K562 (cell line): ENCODE measurements around the gene ADARB2. TPM values are rescaled to one million over a fixed set of nuclear protein-coding genes. Genes with fewer than 3 reads are reported as not detected.

Source experiments
- ATAC-seq: fragments of 200-7000 bp; cut with Tn5 transposase; 3 replicates; pipeline ENCODE4 v1.9.1; 2020; ENCODE audit warnings: moderate library complexity
- BruUV-seq: library from RNA; stranded (reverse); fragments of 400-500 nt; replicated peaks from 2 replicates; lab custom pipeline; 2021; lab: Mats Ljungman, UMichigan
- CTCF ChIA-PET: fragments of 300-600 bp; formaldehyde crosslinking; extraction: SDS; loops from one replicate; lab custom pipeline; 2021; ENCODE audit warnings: low intra/inter-chr PET ratio; lab: Yijun Ruan, JAX
- POLR2A ChIA-PET: fragments of 300-600, 350-650 bp; sonication (Branson Sonifier 250); formaldehyde crosslinking; extraction: SDS; loops from one replicate; lab custom pipeline; 2021; ENCODE audit warnings: antibody characterized with exemption, inconsistent platforms; lab: Yijun Ruan, JAX
- DNase-seq, 4 experiments: peaks; one replicate each; pipeline versions ENCODE4 v3.0.0 to v3.0.0-alpha.2; 2011 to 2018; ENCODE audit warnings: low spot score in 3 of 4, mixed read lengths in 3 of 4; ENCODE audit errors: extremely low read depth in 1 of 4
- FAIRE-seq: peaks from 2 replicates; lab custom pipeline; 2011; peaks lifted over from hg19 to GRCh38; lab: Jason Lieb, UNC
- H2AFZ ChIP-seq: 2 replicates; pipeline ENCODE4 v1.6.0; 2011; ENCODE audit warnings: low read depth, low read length, control low read depth, inconsistent platforms
- H3K27ac ChIP-seq: fragments of 200-600 bp; 3 replicates; pipeline ENCODE4 v1.8.0; 2011; ENCODE audit warnings: low read depth, mild to moderate bottlenecking, control low read depth, inconsistent platforms, low read length, moderate library complexity, mixed read lengths; ENCODE audit errors: extremely low read depth
- H3K27me3 ChIP-seq, 2 experiments: fragments of 300-600 bp in 1 of 2; 2 replicates in 1 of 2; 3 replicates in 1 of 2; pipeline versions ENCODE4 v1.6.0 to v1.8.0; 2011; ENCODE audit warnings: inconsistent platforms in 2 of 2, low read length in 2 of 2, mild to moderate bottlenecking in 1 of 2, mixed read lengths in 1 of 2, moderate library complexity in 1 of 2; ENCODE audit not compliant: control insufficient read depth in 2 of 2, insufficient read depth in 2 of 2
- H3K36me3 ChIP-seq: fragments of 300-600 bp; 3 replicates; pipeline ENCODE4 v1.8.0; 2011; ENCODE audit warnings: mild to moderate bottlenecking, low read length, inconsistent platforms; ENCODE audit not compliant: control insufficient read depth, insufficient read depth
- H3K4me1 ChIP-seq, 2 experiments: fragments of 200-600 bp in 1 of 2; replicated peaks in 1 of 2; 2 replicates in 1 of 2; 3 replicates in 1 of 2; pipeline versions ENCODE4 v1.5.1 to v1.8.0; 2011; ENCODE audit warnings: inconsistent platforms in 2 of 2, low read length in 2 of 2, mild to moderate bottlenecking in 1 of 2, mixed read lengths in 1 of 2, moderate library complexity in 1 of 2; ENCODE audit not compliant: control insufficient read depth in 2 of 2, insufficient read depth in 2 of 2
- H3K4me2 ChIP-seq: 2 replicates; pipeline ENCODE4 v1.6.1; 2011; ENCODE audit warnings: low read length, control low read depth, inconsistent platforms, mixed read lengths; ENCODE audit not compliant: insufficient read depth
- H3K4me3 ChIP-seq: fragments of 200-600 bp; sonication (generic), shearing (Covaris generic); 2 replicates; pipeline ENCODE4 v1.5.1; 2016; ENCODE audit warnings: control low read depth, inconsistent platforms
- H3K79me2 ChIP-seq: fragments of 200-600 bp; 3 replicates; pipeline ENCODE4 v1.8.0; 2011; ENCODE audit warnings: low read length, inconsistent platforms; ENCODE audit not compliant: control insufficient read depth, insufficient read depth
- H3K9ac ChIP-seq, 2 experiments: 2 replicates each; pipeline versions ENCODE4 v1.6.0 to v1.6.1; 2011; ENCODE audit warnings: low read depth in 2 of 2, low read length in 2 of 2, control low read depth in 1 of 2, inconsistent platforms in 1 of 2, mild to moderate bottlenecking in 1 of 2, mixed read lengths in 1 of 2; ENCODE audit not compliant: insufficient read depth in 1 of 2
- H3K9me1 ChIP-seq: one replicate; pipeline ENCODE4 v1.6.0; 2011; ENCODE audit warnings: inconsistent platforms, mild to moderate bottlenecking, low read length, moderate library complexity; ENCODE audit not compliant: control insufficient read depth, insufficient read depth
- H3K9me3 ChIP-seq: replicated peaks from 2 replicates; pipeline ENCODE4 v1.5.1; 2011; ENCODE audit warnings: low read depth, low read length, inconsistent platforms; ENCODE audit not compliant: control insufficient read depth, insufficient read depth
- H4K20me1 ChIP-seq: replicated peaks from 2 replicates; pipeline ENCODE4 v1.6.1; 2011; ENCODE audit warnings: low read length, inconsistent platforms, mixed read lengths; ENCODE audit not compliant: control insufficient read depth, insufficient read depth
- BRCA1 ChIP-seq, 2 experiments: fragments of 450-650 bp in 1 of 2; sonication (generic) in 1 of 2; formaldehyde crosslinking in 1 of 2; IDR thresholded peaks; 2 replicates each; pipeline versions ENCODE4 v1.5.0 to v1.6.1; 2017 to 2020; ENCODE audit warnings: mild to moderate bottlenecking in 1 of 2, missing genetic modification reagents in 1 of 2
- CGGBP1 ChIP-seq: fragments of 250-450 bp; sonication (Bioruptor Pico); IDR thresholded peaks from 2 replicates; pipeline ENCODE4 v1.9.0; 2021; ENCODE audit warnings: mild to moderate bottlenecking
- ELK1 ChIP-seq: sonication (generic); formaldehyde crosslinking; IDR thresholded peaks from 2 replicates; pipeline ENCODE4 v1.8.1; 2022; ENCODE audit warnings: missing genetic modification reagents
- FOS ChIP-seq: IDR thresholded peaks from 3 replicates; pipeline ENCODE4 v1.6.1; 2011; ENCODE audit not compliant: insufficient read length; ENCODE audit errors: extremely low read depth
- HNRNPLL ChIP-seq: fragments of 200-400 bp; formaldehyde crosslinking; IDR thresholded peaks from 2 replicates; pipeline ENCODE4 v1.6.1; 2017; ENCODE audit warnings: low read length, low read depth, mild to moderate bottlenecking; ENCODE audit not compliant: poor library complexity, severe bottlenecking
- TRIM28 ChIP-seq: fragments of 450-650 bp; IDR thresholded peaks from 2 replicates; pipeline ENCODE4 v1.6.1; 2017
- ZNF3 ChIP-seq: fragments of 250-450 bp; sonication (Bioruptor Pico); IDR thresholded peaks from 2 replicates; pipeline ENCODE4 v1.5.0; 2021; ENCODE audit warnings: mild to moderate bottlenecking, moderate library complexity
- WGBS: fragments of 100-300 bp; shearing (Covaris generic); methylation state at CpG from one replicate; pipeline ENCODE4 v1.1.6; 2016; ENCODE audit warnings: low coverage, mixed read lengths; ENCODE audit not compliant: insufficient coverage; ENCODE audit errors: missing lambda C conversion rate; 5-methylcytosine and 5-hydroxymethylcytosine counted together
- in situ Hi-C: fragments of 300-500 bp; cut with MboI; formaldehyde crosslinking; loops from 4 replicates; pipeline ENCODE4 v1.15.0; 2018; ENCODE audit warnings: inconsistent platforms, mixed read lengths
- intact Hi-C: fragments of 100-400 bp; cut with micrococcal nuclease; formaldehyde crosslinking; loops from 2 replicates; pipeline ENCODE4 v1.14.2; 2022
- polyA plus RNA-seq, 8 experiments: library from polyadenylated mRNA; depleted of rRNA in 4 of 8; stranded (reverse) in 5 of 8; unstranded in 3 of 8; fragments of >200 nt; fragmentation: Nextera tagmentation in 2 of 8; fragmentation: Illumina TruSeq in 1 of 8; extraction: Ambion mirVana in 2 of 8; extraction: Trizol in 1 of 8; gene quantifications; 2 replicates each; pipeline versions ENCODE4 v1.2.1 to v1.2.3, GENCODE V29; 2011 to 2014; ENCODE audit warnings: inconsistent platforms in 1 of 8, missing spikeins in 1 of 8
- total RNA-seq, 7 experiments: library from RNA; depleted of rRNA in 6 of 7; stranded (reverse); fragments of >200 nt in 6 of 7; fragmentation: Illumina TruSeq in 2 of 7; extraction: Trizol in 2 of 7; gene quantifications; 2 replicates each; pipeline versions ENCODE4 v1.2.1 to v1.2.3, GENCODE V29; 2011 to 2021; ENCODE audit warnings: low replicate concordance in 1 of 7

ADARB2 gene
- total and polyA plus RNA-seq, 9 of the 15 experiments (the other 6 are each of a cell fraction or from before 2014, with no cell fraction given), result not detected

GRCh38 chr10:1657479-1657878 lies 79.8 kb downstream of the ADARB2 start:
- Histone ChIP-seq H3K9ac (no peak overlapping the region), H3K4me3 (no peak overlapping the region), H3K9me3 (no peaks in the 10 kb centered on the region), H3K79me2 (no peaks in the 10 kb centered on the region), H3K27ac (no peak overlapping the region), H3K9me1 (no peaks in the 10 kb centered on the region), H3K4me1 (no peaks in the 10 kb centered on the region), H4K20me1 (0 out of 2 replicates have a peak, but pooled peaks cover 4% of the 10 kb centered on the region), H2AFZ (no peak overlapping the region), H3K4me2 (no peak overlapping the region), H3K36me3 (no peaks in the 10 kb centered on the region), H3K27me3 (peaks cover 7 to 37% of the 10 kb centered on the region in 2 experiments; a peak in 4 of 5 replicates)
- no peak for TF ChIP-seq CGGBP1
- TF ChIP-seq HNRNPLL, result no peak
- TF ChIP-seq BRCA1 (IDR thresholded peaks at IDR 0.05), result no peak
- no peak for TF ChIP-seq BRCA1 (CRISPR knock-in tag; IDR thresholded peaks at IDR 0.05)
- TF ChIP-seq ELK1 (CRISPR knock-in tag), result no peak
- no peak for TF ChIP-seq ZNF3 (CRISPR knock-in tag)
- TF ChIP-seq FOS, result no peak
- no peak for TF ChIP-seq TRIM28
- in situ Hi-C loops (no loop called here), intact Hi-C loops (no loop called here)
- FAIRE-seq, result no peak
- DNase-seq, result no peak
- WGBS, result 0% methylated on average over 6 of the region's 7 CpGs
- ChIA-PET CTCF (no interaction called here), POLR2A (no interaction called here)
- no peak for ATAC-seq
- no TSS peak for BruUV-seq
